ENCODE results near the gene OSBPL5. TPM values are rescaled to one million over a fixed set of nuclear protein-coding genes. Genes with fewer than 3 reads are reported as not detected.

OSBPL5 gene
- total and polyA plus RNA-seq, 9 of the 15 experiments (the other 6 are each of a cell fraction or from before 2014, with no cell fraction given): 0.06 to 14.8 (median 3.2) TPM

DNA sequence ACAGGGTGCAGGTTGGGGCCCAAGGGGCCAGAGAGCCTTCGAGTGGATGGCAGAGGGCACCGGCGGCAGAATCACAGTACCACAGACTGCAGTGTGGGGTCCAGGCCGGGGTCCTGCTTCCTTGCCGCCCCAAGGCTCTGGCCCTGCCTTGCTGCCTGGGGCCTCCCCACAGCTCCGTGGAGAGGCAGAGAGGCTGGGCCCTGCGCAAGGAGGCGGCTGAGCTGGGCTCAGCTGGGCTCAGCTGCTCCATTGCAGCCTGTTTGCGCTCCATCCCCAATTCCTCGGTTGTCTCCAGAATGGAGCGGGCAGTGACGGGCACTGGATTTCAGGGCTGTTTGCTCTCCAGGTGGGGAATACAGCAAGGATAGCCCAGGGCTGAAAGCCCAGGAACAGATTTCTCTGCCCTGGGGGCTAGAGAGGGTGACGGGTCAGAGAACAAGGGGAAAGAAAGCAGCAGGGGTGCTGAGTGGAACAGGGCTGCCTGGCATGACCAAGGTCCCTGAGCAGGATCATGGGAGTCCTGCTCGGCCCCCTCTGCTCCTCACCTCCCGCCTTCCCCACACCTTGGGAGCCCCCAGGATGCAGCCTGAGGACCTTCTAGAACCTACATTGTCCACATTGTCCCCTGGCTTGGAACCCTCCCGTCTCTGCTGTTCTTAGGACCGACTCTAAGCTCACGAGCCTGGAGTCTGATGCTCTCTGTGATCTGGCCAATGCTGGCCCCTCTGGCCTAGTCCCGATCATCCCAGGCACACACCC, 34.6 kb upstream of the OSBPL5 start:
- H3K4me1 ChIP-seq (replicated peaks in 1 of 2; ENCODE audit: control insufficient read depth in 2 of 2, insufficient read depth in 2 of 2, low read length in 2 of 2): peaks cover 0 to 60% of the 10 kb centered on the region in 2 experiments; a peak in 3 of 5 replicates
- peaks cover 33 to 74% of the 10 kb centered on the region in 2 experiments; a peak in 4 of 5 replicates for H3K27me3 ChIP-seq (ENCODE audit: control insufficient read depth in 2 of 2, insufficient read depth in 2 of 2, low read length in 2 of 2)
- ATAC-seq (0 out of 3 replicates have a peak, but pooled peaks have one; percentile 30), DNase-seq (ENCODE audit: extremely low read depth in 1 of 4, low spot score in 3 of 4) (no peak), FAIRE-seq (no peak)
- H2AFZ ChIP-seq (ENCODE audit: low read depth, low read length): no peak overlapping the region
- intact Hi-C loops (cut with micrococcal nuclease): no loop called here
- H3K27ac ChIP-seq (ENCODE audit: extremely low read depth, low read depth, low read length): no peak overlapping the region
- no peak overlapping the region for H3K4me3 ChIP-seq
- no peaks in the 10 kb centered on the region for H3K36me3 ChIP-seq (ENCODE audit: control insufficient read depth, insufficient read depth, low read length)
- TF ChIP-seq SOX6 (IDR thresholded peaks at IDR 0.05) (no peak), CBX3 (IDR thresholded peaks at IDR 0.05; ENCODE audit: borderline replicate concordance in 1 of 2, low read length in 2 of 2) (no peak), NRF1 (conservative IDR thresholded peaks at IDR 0.05 in 1 of 2, IDR thresholded peaks at IDR 0.05 in 1 of 2) (peak in 1 of 2 experiments; percentile 41; a peak in 1 of 4 replicates), ZKSCAN3 (CRISPR knock-in tag; IDR thresholded peaks at IDR 0.05) (no peak), DNMT1 (IDR thresholded peaks at IDR 0.05) (no peak), FIP1L1 (IDR thresholded peaks at IDR 0.05; ENCODE audit: low read depth, low read length, poor library complexity, severe bottlenecking) (no peak)
- TF ChIP-seq, protein P1, sequence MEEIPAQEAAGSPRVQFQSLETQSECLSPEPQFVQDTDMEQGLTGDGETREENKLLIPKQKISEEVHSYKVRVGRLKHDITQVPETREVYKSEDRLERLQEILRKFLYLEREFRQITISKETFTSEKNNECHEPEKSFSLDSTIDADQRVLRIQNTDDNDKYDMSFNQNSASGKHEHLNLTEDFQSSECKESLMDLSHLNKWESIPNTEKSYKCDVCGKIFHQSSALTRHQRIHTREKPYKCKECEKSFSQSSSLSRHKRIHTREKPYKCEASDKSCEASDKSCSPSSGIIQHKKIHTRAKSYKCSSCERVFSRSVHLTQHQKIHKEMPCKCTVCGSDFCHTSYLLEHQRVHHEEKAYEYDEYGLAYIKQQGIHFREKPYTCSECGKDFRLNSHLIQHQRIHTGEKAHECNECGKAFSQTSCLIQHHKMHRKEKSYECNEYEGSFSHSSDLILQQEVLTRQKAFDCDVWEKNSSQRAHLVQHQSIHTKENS (CRISPR knock-in tag; IDR thresholded peaks at IDR 0.05): no peak
- TF ChIP-seq, protein P2, sequence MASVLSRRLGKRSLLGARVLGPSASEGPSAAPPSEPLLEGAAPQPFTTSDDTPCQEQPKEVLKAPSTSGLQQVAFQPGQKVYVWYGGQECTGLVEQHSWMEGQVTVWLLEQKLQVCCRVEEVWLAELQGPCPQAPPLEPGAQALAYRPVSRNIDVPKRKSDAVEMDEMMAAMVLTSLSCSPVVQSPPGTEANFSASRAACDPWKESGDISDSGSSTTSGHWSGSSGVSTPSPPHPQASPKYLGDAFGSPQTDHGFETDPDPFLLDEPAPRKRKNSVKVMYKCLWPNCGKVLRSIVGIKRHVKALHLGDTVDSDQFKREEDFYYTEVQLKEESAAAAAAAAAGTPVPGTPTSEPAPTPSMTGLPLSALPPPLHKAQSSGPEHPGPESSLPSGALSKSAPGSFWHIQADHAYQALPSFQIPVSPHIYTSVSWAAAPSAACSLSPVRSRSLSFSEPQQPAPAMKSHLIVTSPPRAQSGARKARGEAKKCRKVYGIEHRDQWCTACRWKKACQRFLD (CRISPR knock-in tag; IDR thresholded peaks at IDR 0.05): no peak
- no peaks in the 10 kb centered on the region for H3K79me2 ChIP-seq (ENCODE audit: control insufficient read depth, insufficient read depth, low read length)
- ChIA-PET POLR2A (interaction anchor here (0.8 to 1.5 kb wide), 3 partner anchors 9 to 15 kb away, joined by 3 to 4 read pairs (median 4); no protein-coding TSS in a partner anchor), CTCF (ENCODE audit: low intra/inter-chr PET ratio) (no interaction called here)
- H3K9me3 ChIP-seq (replicated peaks; ENCODE audit: control insufficient read depth, insufficient read depth, low read depth, low read length): no peaks in the 10 kb centered on the region
- no peak overlapping the region for H3K4me2 ChIP-seq (ENCODE audit: insufficient read depth, low read length)
- peaks cover 8% of the 10 kb centered on the region for H4K20me1 ChIP-seq (replicated peaks; ENCODE audit: control insufficient read depth, insufficient read depth, low read length)
- no TSS peak for BruUV-seq (replicated peaks)
- no peaks in the 10 kb centered on the region for H3K9me1 ChIP-seq (ENCODE audit: control insufficient read depth, insufficient read depth, low read length)
- no peak overlapping the region for H3K9ac ChIP-seq (ENCODE audit: insufficient read depth in 1 of 2, low read depth in 2 of 2, low read length in 2 of 2)
- in situ Hi-C loops (cut with MboI): no loop called here
- WGBS (ENCODE audit: insufficient coverage, low coverage, missing lambda C conversion rate): 3% methylated on average over 17 of the region's 19 CpGs
